Head of caudate nucleus (tissue), 42 donors: ENCODE measurements around the gene CEMIP2.
"Not testable (repeated sequence)": the region's sequence is repeated elsewhere in the genome, so short reads cannot be mapped to it uniquely, and the experiment has no call there.

ENCODE experiments used
- DNase-seq, 42 donors: peaks; one replicate each; pipeline versions ENCODE4 v3.0.0 to v3.0.0-alpha.2; 2020 to 2021; ENCODE audit warnings: mixed read lengths in 7 of 42
- intact Hi-C: fragments of 100-400 bp; cut with DNase I; formaldehyde crosslinking; loops from one replicate; pipeline ENCODE4 v1.15.0; 2022

Gene CEMIP2

DNA sequence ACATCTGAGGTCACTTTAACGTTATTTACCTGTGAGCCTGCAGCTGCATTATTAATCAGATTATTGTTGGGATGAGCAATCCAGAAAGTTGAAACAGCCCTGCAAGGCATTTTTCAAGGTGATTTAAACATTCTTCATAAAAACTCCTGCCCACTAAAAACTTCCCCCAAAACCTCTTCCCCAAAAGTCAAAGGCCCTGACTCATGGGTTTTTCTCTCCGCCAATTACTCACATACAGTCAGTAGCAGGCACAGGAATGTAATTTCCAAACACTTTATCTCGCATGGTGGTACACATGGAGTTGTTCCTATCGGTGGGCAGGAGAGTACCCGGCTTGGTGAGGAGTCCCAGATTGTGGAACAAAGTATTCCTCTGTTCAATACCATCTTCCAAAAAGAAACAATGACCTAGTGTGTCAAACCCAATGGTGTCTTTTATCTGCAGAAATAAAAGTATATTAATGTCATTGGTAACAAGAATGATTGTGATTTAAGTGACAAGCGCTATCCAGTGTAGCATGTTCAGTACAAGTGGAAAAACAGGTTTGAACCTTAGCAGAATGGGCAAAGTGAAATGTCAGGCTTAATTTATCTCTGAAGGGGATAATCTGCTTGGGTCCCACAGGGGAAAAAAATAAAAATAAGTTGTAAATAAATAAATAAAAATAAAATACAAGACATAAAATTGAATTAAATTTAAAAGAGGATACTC lies 38.3 kb downstream of the CEMIP2 start:
- intact Hi-C loops = no loop called here

DNA sequence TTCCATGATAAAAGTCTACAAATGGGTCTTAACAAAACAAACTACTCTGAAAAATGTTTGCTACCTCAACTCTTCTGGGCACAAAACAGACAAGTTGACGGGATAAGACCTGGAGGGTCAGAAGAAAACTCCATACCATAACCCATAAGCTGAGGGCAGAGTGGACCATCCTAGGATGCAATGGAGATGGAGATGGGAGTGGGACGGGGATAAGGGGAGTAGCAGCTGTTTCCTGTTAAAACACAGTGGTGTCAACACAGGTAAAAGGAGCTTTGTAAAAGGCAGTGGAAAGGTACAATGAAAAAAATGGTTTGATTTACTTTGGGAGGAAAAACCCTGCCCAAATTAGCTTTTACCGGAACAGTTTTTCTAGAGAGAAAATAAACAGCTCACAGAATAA lies 41.6 kb downstream of the CEMIP2 start:
- intact Hi-C loops = no loop called here
- no peak for DNase-seq

More for the DNA sequence above, 38.3 kb downstream of the CEMIP2 start:
- no peak for DNase-seq

- no peak for DNase-seq
These were observed 42.5 kb downstream of the CEMIP2 start for GRCh38 chr9:71725590-71726338.

GRCh38 chr9:71721855-71722254 lies 46.5 kb downstream of the CEMIP2 start:
- DNase-seq = no peak
- intact Hi-C loops = no loop called here

More at GRCh38 chr9:71725590-71726338, 42.5 kb downstream of the CEMIP2 start:
- intact Hi-C loops = no loop called here

GRCh38 chr9:71719562-71719961 lies 48.8 kb downstream of the CEMIP2 start:
- intact Hi-C loops = no loop called here
- no peak for DNase-seq

- intact Hi-C loops = no loop called here
- no peak for DNase-seq
These were observed 49.2 kb downstream of the CEMIP2 start for GRCh38 chr9:71719088-71719487.

DNA sequence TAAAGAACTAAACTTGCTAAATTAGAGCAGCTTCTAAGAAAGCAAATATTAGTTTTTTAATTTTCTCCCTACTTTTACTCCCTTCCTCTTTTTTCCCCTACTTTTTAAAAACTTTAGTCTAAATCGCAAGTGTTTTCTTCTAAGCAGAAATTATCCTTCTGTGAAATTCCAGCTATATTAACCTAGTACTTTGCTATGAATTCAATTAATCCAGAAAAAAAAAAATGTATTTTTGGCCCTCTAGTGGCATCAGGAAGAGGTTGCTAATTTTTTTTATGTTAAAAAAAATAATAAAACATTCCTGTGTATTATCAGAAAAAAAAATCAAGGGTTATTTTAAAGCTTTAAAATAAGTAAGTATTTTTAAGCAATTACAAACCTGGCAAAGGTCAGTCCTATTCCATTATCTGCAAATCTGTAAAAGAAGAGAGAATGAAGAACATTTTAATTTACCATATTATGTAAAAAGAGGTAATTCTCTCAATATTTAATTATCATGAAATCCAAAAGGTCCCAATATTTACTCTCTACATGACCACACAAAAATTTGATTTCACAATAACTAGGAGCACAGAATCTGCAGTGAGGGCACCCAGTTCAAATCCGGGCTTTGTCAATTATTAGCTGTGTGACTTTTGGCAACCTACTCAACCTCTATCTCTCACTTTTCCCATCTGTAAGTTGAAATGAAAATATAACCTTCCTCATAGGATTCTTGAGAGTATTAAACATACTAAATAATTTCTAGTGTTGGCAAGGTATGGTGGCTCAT lies 52.0 kb downstream of the CEMIP2 start:
- intact Hi-C loops = no loop called here
- no peak for DNase-seq

DNA sequence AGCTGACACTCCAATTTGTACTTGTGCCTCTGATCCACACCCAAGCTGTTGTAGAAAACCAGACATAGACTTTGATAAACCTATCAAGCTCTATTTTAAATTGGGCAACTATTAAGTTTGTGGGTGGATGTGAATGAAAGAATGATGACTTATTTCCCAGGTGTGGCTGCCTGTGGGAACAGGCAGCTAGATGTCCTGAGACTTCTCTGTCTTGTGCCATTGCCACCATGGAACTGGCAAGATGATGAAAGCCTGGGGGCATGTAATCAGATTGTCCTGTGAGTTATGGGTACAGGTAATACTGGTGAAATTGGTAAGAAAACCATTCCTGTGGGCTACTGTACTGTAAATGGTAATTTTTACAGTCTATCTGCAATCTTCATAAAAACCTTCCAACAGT lies 57.5 kb downstream of the CEMIP2 start:
- DNase-seq = no peak
- intact Hi-C loops = no loop called here

GRCh38 chr9:71710201-71710600 lies 58.1 kb downstream of the CEMIP2 start:
- no peak for DNase-seq
- intact Hi-C loops = no loop called here

GRCh38 chr9:71709384-71709783 lies 58.9 kb downstream of the CEMIP2 start:
- DNase-seq = no peak
- intact Hi-C loops = no loop called here

DNA sequence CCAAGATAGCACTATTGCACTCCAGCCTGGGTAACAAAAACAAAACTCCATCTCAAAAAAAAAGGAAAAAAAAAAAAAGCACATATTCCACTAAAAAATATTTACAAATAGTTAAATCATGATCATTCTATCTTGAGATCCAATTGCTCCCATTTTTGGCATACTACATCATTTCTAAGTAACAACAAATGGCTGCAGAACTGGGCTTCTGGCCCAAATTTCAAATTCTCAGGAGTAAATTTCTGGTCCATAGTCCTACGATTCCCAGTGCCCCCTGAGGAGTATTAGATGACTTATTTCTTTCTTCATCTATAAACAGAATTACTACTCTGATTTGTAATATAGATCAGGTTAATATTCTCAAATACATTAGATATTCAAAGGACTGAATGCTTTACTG lies 62.1 kb downstream of the CEMIP2 start:
- no peak for DNase-seq
- intact Hi-C loops = no loop called here

- intact Hi-C loops = no loop called here
- no peak for DNase-seq
These were observed 63.5 kb downstream of the CEMIP2 start for GRCh38 chr9:71704796-71705195.

GRCh38 chr9:71703172-71703872 lies 65.0 kb downstream of the CEMIP2 start:
- intact Hi-C loops = no loop called here
- DNase-seq = no peak

GRCh38 chr9:71697882-71698281 lies 70.4 kb downstream of the CEMIP2 start:
- intact Hi-C loops = no loop called here
- DNase-seq = no peak

DNA sequence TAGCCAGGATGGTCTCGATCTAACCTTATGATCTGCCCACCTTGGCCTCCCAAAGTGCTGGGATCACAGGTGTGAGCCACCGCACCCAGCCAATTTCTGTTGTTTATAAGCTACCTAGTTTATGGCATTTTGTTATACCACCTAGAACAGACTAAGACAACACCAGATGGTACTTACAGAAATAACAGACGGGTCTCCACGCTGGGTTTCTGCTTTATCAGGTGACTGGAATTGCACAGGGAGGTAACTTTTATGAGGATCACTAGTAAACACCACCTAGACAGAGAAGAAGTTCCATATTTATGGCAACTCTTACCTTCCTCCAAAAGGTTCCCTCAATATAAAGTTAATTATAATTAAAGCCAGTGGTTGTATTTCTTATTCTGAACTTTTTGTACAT lies 74.0 kb downstream of the CEMIP2 start:
- intact Hi-C loops = no loop called here
- no peak for DNase-seq

GRCh38 chr9:71693607-71694006 lies 74.7 kb downstream of the CEMIP2 start:
- intact Hi-C loops = no loop called here
- no peak for DNase-seq

GRCh38 chr9:71692337-71692736 lies 76.0 kb downstream of the CEMIP2 start:
- intact Hi-C loops = no loop called here
- peak in 23 of 42 donors; percentile 10 to 72 (median 34) for DNase-seq

GRCh38 chr9:71691576-71691975 lies 76.7 kb downstream of the CEMIP2 start:
- intact Hi-C loops, DNase-seq: not testable (repeated sequence)

- no peak for DNase-seq
- intact Hi-C loops = no loop called here
These were observed 77.5 kb downstream of the CEMIP2 start for GRCh38 chr9:71690689-71691435.
